Hepatocyte (in vitro differentiated cells): Measurements from ENCODE around the gene METTL18. TPM values are rescaled to one million over a fixed set of nuclear protein-coding genes. Genes with fewer than 3 reads are reported as not detected.

Experiments
- DNase-seq: peaks from one replicate; pipeline ENCODE4 v3.0.0-alpha.2; 2016; ENCODE audit warnings: low spot score
- H2AFZ ChIP-seq: fragments of 200-600 bp; sonication (generic); 2 replicates; pipeline ENCODE4 v1.6.0; 2016; ENCODE audit warnings: antibody characterized with exemption, mild to moderate bottlenecking
- H3K27ac ChIP-seq: fragments of 200-600 bp; sonication (generic); 2 replicates; pipeline ENCODE4 v1.5.1; 2016; ENCODE audit warnings: mild to moderate bottlenecking
- H3K27me3 ChIP-seq: fragments of 200-600 bp; sonication (generic); 2 replicates; pipeline ENCODE4 v1.6.1; 2016
- H3K36me3 ChIP-seq: fragments of 200-600 bp; sonication (generic); replicated peaks from 2 replicates; pipeline ENCODE4 v1.5.1; 2016; ENCODE audit warnings: low read depth; ENCODE audit not compliant: insufficient read depth
- H3K4me1 ChIP-seq: fragments of 200-600 bp; sonication (generic); 2 replicates; pipeline ENCODE4 v1.5.1; 2016; ENCODE audit warnings: mild to moderate bottlenecking, moderate library complexity; ENCODE audit not compliant: insufficient read depth
- H3K4me2 ChIP-seq: fragments of 200-600 bp; sonication (generic); 2 replicates; pipeline ENCODE4 v1.6.0; 2016
- H3K4me3 ChIP-seq: fragments of 200-600 bp; sonication (generic); 2 replicates; pipeline ENCODE4 v1.5.1; 2016; ENCODE audit warnings: mild to moderate bottlenecking
- H3K79me2 ChIP-seq: fragments of 200-600 bp; sonication (generic); 2 replicates; pipeline ENCODE4 v1.6.0; 2017; ENCODE audit warnings: mild to moderate bottlenecking
- H3K9me2 ChIP-seq: fragments of 200-600 bp; sonication (generic); replicated peaks from 2 replicates; pipeline ENCODE4 v1.6.0; 2017; ENCODE audit warnings: mild to moderate bottlenecking; ENCODE audit not compliant: insufficient read depth
- H3K9me3 ChIP-seq: fragments of 200-600 bp; sonication (generic); 2 replicates; pipeline ENCODE4 v1.5.1; 2016; ENCODE audit warnings: low read depth, mild to moderate bottlenecking
- H4K20me1 ChIP-seq: fragments of 200-600 bp; sonication (generic); 2 replicates; pipeline ENCODE4 v1.6.0; 2016; ENCODE audit warnings: mild to moderate bottlenecking; ENCODE audit not compliant: insufficient read depth, poor library complexity, severe bottlenecking
- EZH2 ChIP-seq: fragments of 200-600 bp; sonication (generic); IDR thresholded peaks from 2 replicates; pipeline ENCODE4 v1.6.1; 2016; ENCODE audit warnings: antibody characterized with exemption, mild to moderate bottlenecking, borderline replicate concordance
- EZH2phosphoT487 ChIP-seq: fragments of 200-600 bp; sonication (generic); IDR thresholded peaks from one replicate; pipeline ENCODE4 v1.6.1; 2018; ENCODE audit warnings: antibody characterized with exemption, mild to moderate bottlenecking, low read depth, moderate library complexity; ENCODE audit not compliant: unreplicated experiment, severe bottlenecking
- WGBS: methylation state at CpG from one replicate; pipeline ENCODE4 v1.1.6; 2016; ENCODE audit warnings: low lambda C conversion rate; ENCODE audit errors: missing lambda C conversion rate; 5-methylcytosine and 5-hydroxymethylcytosine counted together
- polyA plus RNA-seq: library from polyadenylated mRNA; unstranded; fragments of >200 nt; fragmentation: Nextera tagmentation; extraction: Ambion mirVana; gene quantifications from 2 replicates; pipeline ENCODE4 v1.2.1, GENCODE V29; 2016
- total RNA-seq: library from RNA; depleted of rRNA; stranded (reverse); fragments of >200 nt; gene quantifications from 2 replicates; pipeline ENCODE4 v1.2.3, GENCODE V29; 2014
- TF ChIP-seq, protein P1 (sequence below): fragments of 200-600 bp; sonication (generic); IDR thresholded peaks from 2 replicates; pipeline ENCODE4 v1.5.1; 2016; ENCODE audit warnings: antibody characterized with exemption, mild to moderate bottlenecking; ENCODE audit not compliant: poor library complexity

Gene METTL18
- total and polyA plus RNA-seq, 2 experiments from 2014 or later = 6.1 to 10.8 TPM

GRCh38 chr1:169824153-169824552 lies 29.4 kb upstream of the METTL18 start:
- H3K9me2 ChIP-seq = no peaks in the 10 kb centered on the region
- no peak for DNase-seq
- no peak for TF ChIP-seq EZH2
- TF ChIP-seq EZH2phosphoT487 = no peak
- TF ChIP-seq, protein P1, sequence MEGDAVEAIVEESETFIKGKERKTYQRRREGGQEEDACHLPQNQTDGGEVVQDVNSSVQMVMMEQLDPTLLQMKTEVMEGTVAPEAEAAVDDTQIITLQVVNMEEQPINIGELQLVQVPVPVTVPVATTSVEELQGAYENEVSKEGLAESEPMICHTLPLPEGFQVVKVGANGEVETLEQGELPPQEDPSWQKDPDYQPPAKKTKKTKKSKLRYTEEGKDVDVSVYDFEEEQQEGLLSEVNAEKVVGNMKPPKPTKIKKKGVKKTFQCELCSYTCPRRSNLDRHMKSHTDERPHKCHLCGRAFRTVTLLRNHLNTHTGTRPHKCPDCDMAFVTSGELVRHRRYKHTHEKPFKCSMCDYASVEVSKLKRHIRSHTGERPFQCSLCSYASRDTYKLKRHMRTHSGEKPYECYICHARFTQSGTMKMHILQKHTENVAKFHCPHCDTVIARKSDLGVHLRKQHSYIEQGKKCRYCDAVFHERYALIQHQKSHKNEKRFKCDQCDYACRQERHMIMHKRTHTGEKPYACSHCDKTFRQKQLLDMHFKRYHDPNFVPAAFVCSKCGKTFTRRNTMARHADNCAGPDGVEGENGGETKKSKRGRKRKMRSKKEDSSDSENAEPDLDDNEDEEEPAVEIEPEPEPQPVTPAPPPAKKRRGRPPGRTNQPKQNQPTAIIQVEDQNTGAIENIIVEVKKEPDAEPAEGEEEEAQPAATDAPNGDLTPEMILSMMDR = no peak
- H3K79me2 ChIP-seq = no peaks in the 10 kb centered on the region
- H3K36me3 ChIP-seq = no peaks in the 10 kb centered on the region
- no peak overlapping the region for H3K4me2 ChIP-seq
- no peak overlapping the region for H2AFZ ChIP-seq
- no peak overlapping the region for H3K4me3 ChIP-seq
- no peaks in the 10 kb centered on the region for H3K4me1 ChIP-seq
- no peak overlapping the region for H3K27ac ChIP-seq
- H3K9me3 ChIP-seq = no peaks in the 10 kb centered on the region
- 92% methylated on average over 3 of the region's 3 CpGs for WGBS
- no peaks in the 10 kb centered on the region for H3K27me3 ChIP-seq
- no peaks in the 10 kb centered on the region for H4K20me1 ChIP-seq

- Histone ChIP-seq H3K4me1 (no peaks in the 10 kb centered on the region), H3K4me2 (no peak overlapping the region), H2AFZ (no peak overlapping the region), H3K79me2 (no peaks in the 10 kb centered on the region), H4K20me1 (no peaks in the 10 kb centered on the region), H3K36me3 (no peaks in the 10 kb centered on the region), H3K27me3 (no peaks in the 10 kb centered on the region), H3K9me2 (no peaks in the 10 kb centered on the region), H3K27ac (no peak overlapping the region), H3K4me3 (no peak overlapping the region), H3K9me3 (no peaks in the 10 kb centered on the region)
- WGBS = 94% methylated on average over 7 of the region's 7 CpGs
- no peak for DNase-seq
- TF ChIP-seq EZH2 = no peak
- TF ChIP-seq, protein P1 = no peak
- TF ChIP-seq EZH2phosphoT487 = no peak
Observed at GRCh38 chr1:169821500-169821899, 26.8 kb upstream of the METTL18 start.

DNA sequence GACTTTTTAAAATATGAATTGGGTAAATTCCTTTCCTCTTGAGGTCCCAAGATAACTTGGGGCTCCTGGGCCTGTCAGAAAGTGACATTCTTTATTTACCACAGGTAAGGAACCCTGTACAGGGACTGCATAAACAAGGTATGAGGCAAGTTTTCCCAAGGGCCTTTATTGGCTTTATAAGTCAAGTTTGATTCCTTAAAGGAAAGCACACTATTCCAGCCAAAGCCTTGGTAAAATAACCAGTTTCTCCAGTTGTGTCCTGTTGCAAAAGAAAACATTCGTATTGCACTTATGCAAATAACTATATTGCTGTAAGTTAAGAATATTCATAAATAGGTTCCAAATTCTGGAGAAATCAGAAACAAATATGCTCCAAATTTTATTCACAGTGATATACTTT lies 21.9 kb upstream of the METTL18 start:
- Histone ChIP-seq H3K4me1 (no peaks in the 10 kb centered on the region), H2AFZ (no peak overlapping the region), H3K9me3 (no peaks in the 10 kb centered on the region), H3K79me2 (no peaks in the 10 kb centered on the region), H3K36me3 (no peaks in the 10 kb centered on the region), H3K27ac (no peak overlapping the region), H4K20me1 (no peaks in the 10 kb centered on the region), H3K27me3 (no peaks in the 10 kb centered on the region), H3K4me3 (no peak overlapping the region), H3K4me2 (no peak overlapping the region), H3K9me2 (no peaks in the 10 kb centered on the region)
- TF ChIP-seq, protein P1 = no peak
- TF ChIP-seq EZH2phosphoT487 (no peak), EZH2 (no peak)
- no peak for DNase-seq
- WGBS = 100% methylated on average over 1 of the region's 1 CpG

DNA sequence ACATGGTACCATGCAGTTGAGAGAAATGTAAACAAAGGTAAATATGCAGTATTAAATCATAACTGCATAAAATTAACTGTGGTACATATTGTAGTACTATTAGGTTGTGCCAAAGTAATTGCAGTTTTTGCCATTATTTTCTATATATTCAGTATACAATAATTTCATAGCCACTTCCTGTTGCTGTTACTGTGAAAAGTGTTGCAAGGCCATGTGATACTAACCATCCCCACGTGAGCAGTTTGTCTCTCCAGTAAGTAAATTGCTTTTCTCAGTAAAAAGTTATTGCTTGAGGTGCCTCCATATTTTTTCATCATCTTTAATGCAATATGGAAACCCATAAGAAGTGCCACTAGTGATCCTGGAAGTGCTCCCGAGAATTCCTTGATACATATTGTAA lies 19.6 kb upstream of the METTL18 start:
- no peak overlapping the region for H3K27ac ChIP-seq
- H2AFZ ChIP-seq = no peak overlapping the region
- no peaks in the 10 kb centered on the region for H3K79me2 ChIP-seq
- H3K4me3 ChIP-seq = no peak overlapping the region
- H3K4me2 ChIP-seq = no peak overlapping the region
- no peak for DNase-seq
- no peaks in the 10 kb centered on the region for H3K4me1 ChIP-seq
- no peaks in the 10 kb centered on the region for H4K20me1 ChIP-seq
- H3K27me3 ChIP-seq = no peaks in the 10 kb centered on the region
- H3K9me2 ChIP-seq = no peaks in the 10 kb centered on the region
- no peaks in the 10 kb centered on the region for H3K9me3 ChIP-seq
- no peaks in the 10 kb centered on the region for H3K36me3 ChIP-seq
- WGBS = 47% methylated on average over 2 of the region's 2 CpGs
- TF ChIP-seq EZH2phosphoT487 (no peak), EZH2 (no peak)
- TF ChIP-seq, protein P1 = no peak
